Activated CD4-positive, alpha-beta T cell treated with anti-CD3 and anti-CD28 coated beads, Interleukin-10, Interleukin-2, amounts not matched to agents 100 ng/mL and 50 ng/mL, durations not matched to agents 16 hours and 8 hours (primary cell): ENCODE measurements around the gene NF2.

Source experiments
- DNase-seq: peaks from one replicate; pipeline ENCODE4 v3.0.0-alpha.2; 2020

Gene NF2

GRCh38 chr22:29704528-29705285 is 101.3 kb downstream of the NF2 start:
- DNase-seq = no peak

DNA sequence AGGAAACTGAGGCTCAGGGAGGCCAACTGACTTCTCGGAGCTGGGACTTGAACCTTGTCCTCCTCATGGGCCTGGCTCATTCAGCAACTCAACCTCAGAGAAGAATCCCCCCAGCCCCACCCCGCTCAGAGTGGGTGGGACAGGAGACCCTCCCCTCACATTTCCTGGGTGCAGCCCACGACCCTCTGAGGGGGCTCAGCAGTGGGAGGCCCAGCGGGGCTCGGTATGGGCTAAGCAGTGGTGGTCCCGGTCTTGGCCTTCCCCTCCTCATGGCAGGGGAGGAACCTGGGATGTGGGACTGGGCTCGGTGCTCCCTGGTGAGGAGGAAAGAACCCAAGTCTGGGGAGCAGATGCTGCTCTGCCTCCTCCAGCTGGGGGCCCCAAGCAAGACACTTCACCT is 102.2 kb downstream of the NF2 start:
- DNase-seq = no peak

- no peak for DNase-seq
Observed at GRCh38 chr22:29706486-29706885, 103.1 kb downstream of the NF2 start.

DNA sequence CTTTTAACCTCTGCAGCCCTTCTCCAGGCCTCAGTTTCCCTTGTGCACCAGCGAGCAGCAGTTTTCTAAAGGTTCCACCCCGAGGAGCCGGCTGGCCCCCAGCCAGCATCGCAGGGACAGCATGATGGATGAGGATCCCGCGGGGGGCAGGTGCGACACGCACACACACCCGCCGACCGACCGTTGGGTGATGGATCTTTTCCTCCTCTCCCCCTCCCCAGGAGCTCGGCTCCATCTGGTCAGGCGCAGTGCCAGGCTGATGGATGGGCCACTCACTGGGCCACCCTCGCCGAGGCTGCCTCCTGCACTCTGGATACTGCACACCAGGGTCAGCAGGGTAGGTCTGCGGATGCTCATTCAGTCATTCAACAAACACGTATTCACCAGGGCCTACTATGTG is 103.6 kb downstream of the NF2 start:
- DNase-seq = no peak

GRCh38 chr22:29707471-29707870 is 104.0 kb downstream of the NF2 start:
- DNase-seq = no peak

- DNase-seq = no peak
Observed at GRCh38 chr22:29710193-29710592, 106.8 kb downstream of the NF2 start.

DNA sequence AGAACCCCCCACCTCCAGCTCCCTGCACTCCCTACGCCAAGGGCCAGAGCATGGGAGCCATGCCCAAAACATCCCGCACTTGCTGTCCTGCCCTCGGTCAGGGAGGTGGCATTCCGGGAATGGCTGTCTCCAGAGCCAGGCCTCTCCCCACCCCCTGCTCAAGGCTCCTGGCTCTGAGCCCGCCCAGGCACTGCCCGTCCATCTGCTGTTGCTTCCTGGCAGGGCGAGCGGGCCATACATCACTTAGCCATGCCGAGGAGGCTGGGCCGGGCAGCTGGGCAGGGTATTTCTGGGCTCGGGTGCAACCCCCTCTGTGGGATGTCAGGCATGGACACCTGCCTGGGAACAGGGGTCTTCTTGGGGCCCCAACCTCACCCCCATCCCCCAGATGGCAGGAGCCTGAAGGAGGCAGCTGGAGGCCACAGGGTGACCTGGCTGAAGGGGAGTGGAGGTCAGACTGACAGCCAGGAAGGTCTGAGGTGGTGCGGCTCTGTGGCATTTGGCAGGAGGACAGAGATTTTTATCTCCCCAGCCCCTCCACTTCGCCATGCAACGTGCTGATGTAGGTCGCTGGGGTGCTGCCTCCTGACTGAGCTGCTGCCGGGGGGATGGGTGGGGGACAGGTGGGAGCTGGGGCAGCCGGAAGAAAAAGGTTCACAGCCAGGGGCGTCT is 107.6 kb downstream of the NF2 start:
- no peak for DNase-seq

GRCh38 chr22:29712119-29712518 is 108.7 kb downstream of the NF2 start:
- DNase-seq = no peak

GRCh38 chr22:29713156-29713727 is 109.8 kb downstream of the NF2 start:
- no peak for DNase-seq

GRCh38 chr22:29715240-29715639 is 111.8 kb downstream of the NF2 start:
- no peak for DNase-seq

GRCh38 chr22:29715705-29716104 is 112.3 kb downstream of the NF2 start:
- no peak for DNase-seq

- peak; percentile 33 for DNase-seq
Observed at GRCh38 chr22:29716814-29717545, 113.5 kb downstream of the NF2 start.

- no peak for DNase-seq
Observed at GRCh38 chr22:29717789-29718188, 114.4 kb downstream of the NF2 start.

DNA sequence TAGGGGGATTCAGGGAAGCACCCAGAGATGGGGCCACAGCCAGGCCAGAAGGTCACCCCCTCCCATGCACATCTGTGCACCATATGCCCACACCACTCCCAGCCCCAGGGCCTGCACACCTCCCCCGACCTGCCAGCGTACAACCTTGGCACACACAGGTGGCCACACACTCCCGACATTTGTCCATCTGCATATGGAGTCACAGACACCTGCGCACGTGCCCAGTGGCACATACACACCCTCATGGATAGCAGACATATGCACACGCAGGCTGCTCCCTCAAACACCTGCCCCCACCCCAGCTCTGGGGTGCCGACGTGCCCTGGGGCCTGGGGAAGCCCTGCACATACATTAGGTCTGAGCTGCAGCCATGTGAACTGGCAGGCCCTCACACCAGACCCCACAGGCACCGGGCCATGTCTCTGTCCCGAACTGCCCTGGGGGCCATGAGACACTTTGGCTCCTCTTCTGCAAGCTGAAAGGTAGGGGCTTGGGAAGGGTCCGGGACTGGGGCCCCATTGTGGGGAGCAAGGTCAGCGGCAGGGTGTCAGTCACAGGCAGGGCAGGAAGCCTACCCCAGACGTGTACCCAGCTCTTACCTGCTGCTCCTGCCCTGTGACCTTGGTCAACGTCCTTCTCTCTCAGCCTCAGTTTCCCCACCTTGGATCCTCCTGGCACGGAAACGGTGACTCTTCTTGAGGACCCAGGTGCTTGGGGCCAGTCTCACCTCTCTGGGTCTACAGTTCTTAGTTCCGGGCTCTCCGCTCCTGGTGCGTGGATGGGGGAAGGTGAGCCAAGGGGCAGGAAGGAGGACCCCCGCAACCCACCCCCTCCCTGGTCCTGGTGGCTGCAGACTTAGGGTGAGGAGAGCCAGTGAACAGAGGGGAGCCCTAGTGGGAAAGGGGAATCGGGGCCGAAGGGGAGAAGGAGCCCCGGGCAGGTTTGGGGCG is 115.8 kb downstream of the NF2 start:
- DNase-seq = no peak

DNA sequence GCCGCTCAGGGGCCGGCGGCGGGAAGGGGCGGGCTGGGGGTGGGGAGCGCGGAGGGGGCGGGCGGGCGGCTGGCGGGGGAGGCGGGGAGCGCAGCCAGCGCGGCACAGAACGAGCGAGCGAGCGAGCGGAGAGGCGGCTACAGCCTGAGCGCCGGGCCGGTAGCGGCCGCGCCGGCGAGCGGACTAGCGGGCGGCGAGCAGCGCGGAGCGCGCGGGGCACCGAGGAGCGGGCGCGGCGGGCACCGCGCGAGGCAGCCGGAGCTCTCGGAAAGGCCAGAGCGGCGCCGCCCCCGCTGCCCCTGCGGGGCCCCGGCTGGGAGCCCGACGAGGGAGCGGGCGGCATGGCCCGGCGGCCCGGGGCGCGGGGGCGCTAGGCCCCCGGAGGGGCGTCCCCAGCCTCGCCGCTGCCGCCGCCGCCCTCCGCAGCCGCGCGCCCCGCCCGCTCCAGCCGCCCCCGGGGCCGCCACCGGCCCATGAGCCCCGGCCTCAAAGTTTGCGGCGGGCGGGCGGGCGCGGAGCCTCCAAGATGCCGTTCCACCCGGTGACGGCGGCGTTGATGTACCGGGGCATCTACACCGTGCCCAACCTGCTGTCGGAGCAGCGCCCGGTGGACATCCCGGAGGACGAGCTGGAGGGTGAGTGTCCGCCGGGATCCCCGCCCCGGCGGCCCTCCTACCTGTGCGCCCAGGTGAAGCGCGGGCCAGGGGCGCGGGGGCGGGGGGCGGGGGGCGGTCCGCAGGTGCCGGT is 116.6 kb downstream of the NF2 start, which contains the start of gene CABP7:
Gene CABP7 (plus strand): TSS at position 105 of the 747 bp plus-strand sequence. CDS start 422 bp downstream, at position 527.
- DNase-seq = no peak

GRCh38 chr22:29720811-29721323 is 117.4 kb downstream of the NF2 start:
- DNase-seq = no peak

- DNase-seq = no peak
Observed at GRCh38 chr22:29722151-29722550, 118.7 kb downstream of the NF2 start.

DNA sequence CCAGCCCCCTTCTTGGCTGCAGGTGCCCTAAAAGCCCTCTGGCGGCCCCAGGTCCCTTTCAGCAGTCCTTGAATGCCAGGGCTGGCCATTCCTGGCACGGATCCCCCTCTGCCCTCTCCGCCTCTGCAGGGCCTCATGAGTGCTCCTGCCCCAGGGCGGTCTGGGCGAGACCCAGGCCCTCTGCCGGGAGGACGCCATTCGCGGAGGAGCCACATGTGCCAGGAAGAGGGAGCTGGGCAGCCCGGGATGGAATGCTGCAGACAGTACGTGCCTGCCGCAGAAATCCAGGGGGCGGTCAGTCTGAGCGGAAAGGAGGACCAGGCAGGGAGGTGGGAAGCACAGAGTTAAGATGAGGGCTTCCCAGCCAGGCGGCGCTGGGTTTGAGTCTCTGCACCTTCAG is 119.2 kb downstream of the NF2 start:
- DNase-seq = no peak

- DNase-seq = no peak
Observed at GRCh38 chr22:29723766-29724165, 120.3 kb downstream of the NF2 start.

GRCh38 chr22:29724843-29725242 is 121.4 kb downstream of the NF2 start:
- no peak for DNase-seq

GRCh38 chr22:29726106-29726505 is 122.7 kb downstream of the NF2 start:
- no peak for DNase-seq
